ENCODE measurements around the gene PHC3.

GRCh38 chr3:170211668-170212067, 30.1 kb upstream of the PHC3 start:
- no peak for TF ChIP-seq EZH2 (IDR thresholded peaks at IDR 0.05; ENCODE audit: borderline replicate concordance, low read depth, low read length, poor library complexity, severe bottlenecking)
- TF ChIP-seq, protein P1, sequence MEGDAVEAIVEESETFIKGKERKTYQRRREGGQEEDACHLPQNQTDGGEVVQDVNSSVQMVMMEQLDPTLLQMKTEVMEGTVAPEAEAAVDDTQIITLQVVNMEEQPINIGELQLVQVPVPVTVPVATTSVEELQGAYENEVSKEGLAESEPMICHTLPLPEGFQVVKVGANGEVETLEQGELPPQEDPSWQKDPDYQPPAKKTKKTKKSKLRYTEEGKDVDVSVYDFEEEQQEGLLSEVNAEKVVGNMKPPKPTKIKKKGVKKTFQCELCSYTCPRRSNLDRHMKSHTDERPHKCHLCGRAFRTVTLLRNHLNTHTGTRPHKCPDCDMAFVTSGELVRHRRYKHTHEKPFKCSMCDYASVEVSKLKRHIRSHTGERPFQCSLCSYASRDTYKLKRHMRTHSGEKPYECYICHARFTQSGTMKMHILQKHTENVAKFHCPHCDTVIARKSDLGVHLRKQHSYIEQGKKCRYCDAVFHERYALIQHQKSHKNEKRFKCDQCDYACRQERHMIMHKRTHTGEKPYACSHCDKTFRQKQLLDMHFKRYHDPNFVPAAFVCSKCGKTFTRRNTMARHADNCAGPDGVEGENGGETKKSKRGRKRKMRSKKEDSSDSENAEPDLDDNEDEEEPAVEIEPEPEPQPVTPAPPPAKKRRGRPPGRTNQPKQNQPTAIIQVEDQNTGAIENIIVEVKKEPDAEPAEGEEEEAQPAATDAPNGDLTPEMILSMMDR (conservative IDR thresholded peaks at IDR 0.05; ENCODE audit: low read depth, low read length), result no peak
